ENCODE measurements around the gene RFX2. TPM values are rescaled to one million over a fixed set of nuclear protein-coding genes. Genes with fewer than 3 reads are reported as not detected.

Gene RFX2
- total and polyA plus RNA-seq, 8 donors, result 1.8 to 14.0 (median 3.4) TPM

DNA sequence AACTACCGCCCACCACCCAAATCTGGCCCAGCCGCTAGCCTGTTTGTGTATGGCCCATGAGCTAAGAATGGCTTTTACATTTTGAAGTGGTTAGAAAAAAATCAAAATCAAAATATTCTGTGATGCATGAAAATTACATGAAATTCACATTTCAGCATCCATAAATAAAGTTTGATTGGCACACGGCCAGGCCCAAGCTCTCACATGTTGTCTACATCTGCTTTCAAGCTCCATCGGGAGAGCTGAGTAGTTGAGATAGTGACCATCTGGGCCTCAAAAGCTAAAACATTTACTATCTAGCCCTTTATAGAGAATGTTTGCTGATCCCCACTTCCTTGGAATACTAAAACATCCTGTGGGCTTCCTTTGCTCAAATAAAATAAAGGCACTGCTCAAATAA is 14.5 kb downstream of the RFX2 start:
- no peaks in the 10 kb centered on the region for H3K27me3 ChIP-seq

DNA sequence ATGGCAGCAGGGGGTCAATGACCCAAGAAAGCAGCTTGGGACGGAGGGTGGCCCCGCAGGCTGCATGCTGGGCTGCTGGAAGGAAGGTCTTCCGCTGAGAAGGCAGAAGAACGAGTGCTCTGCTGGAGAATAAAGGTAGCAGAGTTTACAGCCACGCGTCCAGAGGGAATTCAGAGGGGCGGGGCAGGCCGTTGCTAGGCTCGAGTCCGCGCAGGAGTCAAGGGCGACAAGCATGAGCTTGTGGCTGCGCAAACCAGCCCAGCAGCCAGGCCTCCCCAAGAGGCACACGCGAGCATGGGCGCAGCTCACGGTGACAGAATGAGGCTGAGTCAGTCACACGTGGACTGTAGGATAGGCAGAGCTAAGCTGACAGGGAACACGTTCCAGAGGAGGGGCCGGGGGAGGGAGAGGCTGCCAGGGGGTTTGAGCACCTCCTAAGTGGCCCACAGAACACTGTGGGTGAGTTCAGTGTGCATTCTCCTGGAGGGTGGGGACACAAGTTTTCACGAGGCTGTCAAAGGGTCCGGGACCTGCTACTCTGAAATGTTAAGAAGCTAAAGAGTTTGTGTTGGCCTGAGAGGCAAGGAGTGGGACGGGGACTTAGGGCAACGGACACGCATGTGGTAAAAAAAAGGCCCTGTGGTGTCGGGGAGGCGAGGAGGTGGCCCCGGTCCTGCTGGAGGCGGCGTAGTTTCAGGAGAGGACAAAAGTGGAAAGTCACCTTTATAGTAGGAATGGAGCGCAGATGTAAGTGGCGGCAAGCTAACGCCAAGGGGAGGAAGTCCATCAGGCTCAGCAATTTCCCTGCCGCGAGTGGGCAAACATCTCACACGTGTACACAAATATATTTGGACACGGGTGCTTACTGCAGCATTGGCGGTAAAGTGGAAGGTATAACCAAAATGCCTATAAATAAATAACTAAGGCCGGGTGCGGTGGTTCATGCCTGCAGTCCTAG is 17.7 kb downstream of the RFX2 start:
- no peak overlapping the region for H3K4me3 ChIP-seq
- peak; percentile 86 to 91 (median 86) for ATAC-seq

More for the DNA sequence above, 14.5 kb downstream of the RFX2 start:
- no peak overlapping the region for H3K27ac ChIP-seq
- ATAC-seq (no peak), FAIRE-seq (no peak), DNase-seq (no peak)
- no peaks in the 10 kb centered on the region for H3K36me3 ChIP-seq
- intact Hi-C loops (cut with DNase I), result no loop called here
- H3K9me3 ChIP-seq, result no peaks in the 10 kb centered on the region
- H3K4me3 ChIP-seq, result no peak overlapping the region
- 75 to 77% methylated on average over 4 of the region's 4 CpGs for WGBS, 2 donors
- H3K4me1 ChIP-seq, result peaks cover 0 to 7% (median 0%) of the 10 kb centered on the region in 3 donors
- TF ChIP-seq, protein P1, sequence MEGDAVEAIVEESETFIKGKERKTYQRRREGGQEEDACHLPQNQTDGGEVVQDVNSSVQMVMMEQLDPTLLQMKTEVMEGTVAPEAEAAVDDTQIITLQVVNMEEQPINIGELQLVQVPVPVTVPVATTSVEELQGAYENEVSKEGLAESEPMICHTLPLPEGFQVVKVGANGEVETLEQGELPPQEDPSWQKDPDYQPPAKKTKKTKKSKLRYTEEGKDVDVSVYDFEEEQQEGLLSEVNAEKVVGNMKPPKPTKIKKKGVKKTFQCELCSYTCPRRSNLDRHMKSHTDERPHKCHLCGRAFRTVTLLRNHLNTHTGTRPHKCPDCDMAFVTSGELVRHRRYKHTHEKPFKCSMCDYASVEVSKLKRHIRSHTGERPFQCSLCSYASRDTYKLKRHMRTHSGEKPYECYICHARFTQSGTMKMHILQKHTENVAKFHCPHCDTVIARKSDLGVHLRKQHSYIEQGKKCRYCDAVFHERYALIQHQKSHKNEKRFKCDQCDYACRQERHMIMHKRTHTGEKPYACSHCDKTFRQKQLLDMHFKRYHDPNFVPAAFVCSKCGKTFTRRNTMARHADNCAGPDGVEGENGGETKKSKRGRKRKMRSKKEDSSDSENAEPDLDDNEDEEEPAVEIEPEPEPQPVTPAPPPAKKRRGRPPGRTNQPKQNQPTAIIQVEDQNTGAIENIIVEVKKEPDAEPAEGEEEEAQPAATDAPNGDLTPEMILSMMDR (IDR thresholded peaks at IDR 0.05), result no peak

DNA sequence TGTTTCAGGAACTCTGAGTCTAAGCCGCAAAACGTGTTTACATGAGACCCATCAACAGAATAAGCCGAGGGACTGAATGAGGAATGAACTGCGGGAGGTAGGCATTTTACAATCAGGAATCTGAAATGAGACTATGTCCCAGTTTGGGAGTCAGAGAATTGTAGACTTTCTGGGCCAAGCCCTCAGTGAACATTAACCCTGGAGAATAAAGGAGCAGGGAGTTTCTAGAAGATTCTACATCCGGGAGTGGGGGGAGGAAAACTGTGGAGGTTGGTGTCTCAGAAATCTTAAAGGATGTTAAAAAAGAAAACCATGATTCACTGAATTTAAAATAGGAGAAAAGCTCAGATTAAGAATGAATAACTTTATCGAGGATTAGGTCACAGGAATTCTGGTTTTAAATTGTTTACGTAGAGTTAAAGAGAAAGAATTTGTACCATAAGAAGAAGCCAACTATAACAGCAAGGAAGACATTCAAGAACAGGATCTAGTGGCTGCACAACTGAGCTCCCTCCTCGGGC is 18.5 kb downstream of the RFX2 start:
- H3K27ac ChIP-seq, result peak overlapping the region; percentile 69 to 84 (median 74)
- H3K27me3 ChIP-seq, result peaks cover 0 to 2% (median 0%) of the 10 kb centered on the region in 4 donors
- peaks cover 0 to 17% (median 0%) of the 10 kb centered on the region in 3 donors for H3K4me1 ChIP-seq
- ATAC-seq (peak in 2 of 4 donors; percentile 26 to 39), DNase-seq (no peak), FAIRE-seq (no peak)
- no peak overlapping the region for H3K4me3 ChIP-seq
- TF ChIP-seq, protein P1 (IDR thresholded peaks at IDR 0.05), result no peak
- 38 to 45% methylated on average over 8 of the region's 8 CpGs for WGBS, 2 donors
- no peaks in the 10 kb centered on the region for H3K36me3 ChIP-seq
- no peaks in the 10 kb centered on the region for H3K9me3 ChIP-seq
- intact Hi-C loops (cut with DNase I), result no loop called here

More for the DNA sequence above, 17.7 kb downstream of the RFX2 start:
- Histone ChIP-seq H3K27ac (peak overlapping the region; percentile 69 to 84 (median 74)), H3K9me3 (no peaks in the 10 kb centered on the region), H3K36me3 (no peaks in the 10 kb centered on the region), H3K27me3 (peaks cover 0 to 2% (median 0%) of the 10 kb centered on the region in 4 donors), H3K4me1 (peaks cover 0 to 11% (median 0%) of the 10 kb centered on the region in 3 donors)
- no peak for FAIRE-seq
- intact Hi-C loops (cut with DNase I), result no loop called here
- peak; percentile 60 to 89 (median 72) for DNase-seq
- TF ChIP-seq, protein P1 (IDR thresholded peaks at IDR 0.05), result no peak
- WGBS, 2 donors, result 35 to 39% methylated on average over 40 of the region's 40 CpGs

DNA sequence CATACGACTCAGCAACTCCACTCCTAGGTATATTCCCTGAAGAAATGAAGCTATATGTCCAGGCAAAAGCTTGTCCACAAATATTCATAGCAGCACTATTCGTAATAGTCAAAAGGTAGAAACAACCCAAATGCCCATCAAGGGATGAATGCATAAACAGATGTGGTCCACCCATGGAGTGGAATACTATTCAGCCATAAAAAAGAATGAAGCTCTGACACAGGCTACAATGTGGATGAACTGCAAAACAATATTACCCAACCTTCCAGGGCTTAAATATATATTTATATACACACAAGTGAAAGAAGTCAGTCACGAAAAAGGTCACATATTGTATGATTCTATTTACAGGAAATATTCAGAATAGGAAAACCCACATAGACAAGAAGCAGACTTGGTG is 19.7 kb downstream of the RFX2 start:
- DNase-seq (no peak), ATAC-seq (no peak), FAIRE-seq (no peak)
- Histone ChIP-seq H3K36me3 (no peaks in the 10 kb centered on the region), H3K27ac (peak overlapping the region in 1 of 4 donors; percentile 69), H3K27me3 (peaks cover 0 to 2% (median 0%) of the 10 kb centered on the region in 4 donors), H3K4me1 (peaks cover 0 to 17% (median 0%) of the 10 kb centered on the region in 3 donors), H3K9me3 (no peaks in the 10 kb centered on the region), H3K4me3 (no peak overlapping the region)
- intact Hi-C loops (cut with DNase I), result no loop called here
- 71 to 81% methylated on average over 3 of the region's 3 CpGs for WGBS, 2 donors
- TF ChIP-seq, protein P1 (IDR thresholded peaks at IDR 0.05), result no peak

Data from pancreas (tissue), 10 donors.